GM12865 (cell line): Measurements from ENCODE around the gene PRLR.

Experiments
- DNase-seq: peaks from one replicate; pipeline ENCODE4 v3.0.0; 2010; ENCODE audit warnings: low read depth
- H3K4me3 ChIP-seq: 2 replicates; pipeline ENCODE4 v1.5.1; 2011; ENCODE audit warnings: mild to moderate bottlenecking, low read depth, low read length, control low read depth
- CTCF ChIP-seq: IDR thresholded peaks from 2 replicates; pipeline ENCODE4 v1.5.1; 2011; ENCODE audit warnings: low read length, control low read depth, low read depth, inconsistent platforms; ENCODE audit not compliant: insufficient read depth; ENCODE audit errors: missing control alignments

Gene PRLR

DNA sequence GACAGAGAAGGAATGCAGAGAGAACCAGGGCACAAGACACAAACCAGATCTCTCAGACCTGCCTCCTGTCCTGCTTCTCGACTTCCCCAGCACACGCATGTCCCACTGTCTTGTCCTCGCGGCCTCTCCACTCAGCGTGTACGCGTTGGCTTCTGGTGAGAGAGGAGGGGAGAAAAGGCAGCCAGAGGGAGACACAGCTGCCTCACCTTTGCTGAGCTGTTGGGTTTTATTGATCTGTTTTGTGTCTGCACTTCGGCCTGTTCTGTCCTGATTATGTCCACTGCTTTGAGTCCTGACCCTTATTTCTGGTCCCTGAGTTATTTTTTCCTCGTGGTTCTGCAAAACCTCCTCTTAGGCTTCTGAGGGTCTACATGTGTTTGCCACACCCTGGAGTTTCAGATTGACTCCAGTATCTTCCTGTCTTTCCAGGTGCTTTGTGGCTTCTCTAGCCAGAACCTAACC, 95.0 kb downstream of the PRLR start:
- TF ChIP-seq CTCF, result no peak
- no peak overlapping the region for H3K4me3 ChIP-seq
- DNase-seq, result no peak

- no peak for TF ChIP-seq CTCF
- no peak for DNase-seq
- H3K4me3 ChIP-seq, result no peak overlapping the region
These were observed 95.8 kb downstream of the PRLR start for GRCh38 chr5:35134278-35135030.

GRCh38 chr5:35133186-35133585, 97.1 kb downstream of the PRLR start:
- TF ChIP-seq CTCF, result no peak
- DNase-seq, result no peak
- no peak overlapping the region for H3K4me3 ChIP-seq

DNA sequence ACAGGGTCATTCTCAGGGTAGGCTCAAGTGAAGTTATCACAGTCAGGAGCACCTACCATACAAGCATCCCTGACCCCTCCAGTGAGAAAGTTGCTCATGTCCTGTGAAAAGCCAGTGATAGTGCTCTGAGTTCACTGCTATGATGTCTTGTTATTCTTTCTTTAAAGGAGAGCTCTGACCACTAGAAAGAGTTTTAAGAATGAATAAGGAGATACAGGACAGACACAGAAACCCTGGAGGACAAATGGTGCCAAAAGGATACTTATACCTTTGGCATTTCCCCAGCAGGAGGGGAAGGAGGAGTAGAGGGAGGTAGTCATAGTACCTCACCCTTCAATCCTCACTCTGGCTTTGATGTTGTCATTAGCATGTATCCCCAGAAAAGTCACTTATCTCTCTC, 98.6 kb downstream of the PRLR start:
- no peak for TF ChIP-seq CTCF
- no peak overlapping the region for H3K4me3 ChIP-seq
- DNase-seq, result no peak

GRCh38 chr5:35129921-35130485, 100.3 kb downstream of the PRLR start:
- TF ChIP-seq CTCF, result no peak
- no peak overlapping the region for H3K4me3 ChIP-seq
- DNase-seq, result peak; percentile 38

- no peak overlapping the region for H3K4me3 ChIP-seq
- TF ChIP-seq CTCF, result no peak
- DNase-seq, result no peak
These were observed 101.0 kb downstream of the PRLR start for GRCh38 chr5:35129276-35129675.
